Measurements from ENCODE around the gene SLC38A4. TPM values are rescaled to one million over a fixed set of nuclear protein-coding genes. Genes with fewer than 3 reads are reported as not detected.

SLC38A4 gene
- total RNA-seq, 1 donor from 2014 or later = not detected

DNA sequence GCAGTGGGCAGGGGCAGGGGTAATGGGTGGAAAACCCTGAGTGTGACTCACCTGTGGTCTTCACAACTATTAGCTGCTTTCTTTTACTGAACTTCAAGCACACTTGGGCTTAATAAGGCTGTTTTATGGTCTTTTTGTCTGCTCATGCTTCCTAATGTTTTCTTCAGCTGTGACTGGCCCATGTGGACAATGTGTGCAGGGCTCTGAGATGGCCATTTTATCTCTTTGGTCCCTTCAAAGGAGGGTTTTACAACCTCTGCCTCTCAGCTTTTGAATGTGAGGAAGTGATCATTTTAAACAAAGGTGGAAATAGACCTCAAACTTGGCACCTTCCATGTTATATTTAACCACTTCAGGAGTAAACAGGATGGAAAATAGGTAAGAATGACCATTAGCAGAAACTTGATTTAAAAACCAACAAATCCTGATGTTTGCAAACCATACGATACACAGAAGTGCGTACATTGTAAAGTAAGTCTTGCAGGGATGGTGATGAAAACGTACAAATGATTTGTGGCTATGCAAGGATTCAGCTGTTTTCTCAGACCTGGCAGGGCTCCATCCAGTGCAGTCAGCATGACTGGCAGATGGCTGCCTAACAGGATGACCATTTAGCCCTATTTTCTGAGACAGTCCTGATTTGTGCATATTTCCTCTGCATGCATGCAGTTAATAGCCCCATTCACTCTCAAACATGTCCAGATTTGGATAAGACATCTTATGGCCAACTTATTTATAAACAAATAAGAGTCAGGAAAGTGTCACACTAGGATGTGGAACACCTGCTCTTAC lies 103.2 kb downstream of the SLC38A4 start:
- no peaks in the 10 kb centered on the region for H3K27me3 ChIP-seq
- no peak overlapping the region for H3K27ac ChIP-seq
- H3K4me1 ChIP-seq = no peaks in the 10 kb centered on the region
- no peaks in the 10 kb centered on the region for H3K9me3 ChIP-seq
- TF ChIP-seq, protein P1, sequence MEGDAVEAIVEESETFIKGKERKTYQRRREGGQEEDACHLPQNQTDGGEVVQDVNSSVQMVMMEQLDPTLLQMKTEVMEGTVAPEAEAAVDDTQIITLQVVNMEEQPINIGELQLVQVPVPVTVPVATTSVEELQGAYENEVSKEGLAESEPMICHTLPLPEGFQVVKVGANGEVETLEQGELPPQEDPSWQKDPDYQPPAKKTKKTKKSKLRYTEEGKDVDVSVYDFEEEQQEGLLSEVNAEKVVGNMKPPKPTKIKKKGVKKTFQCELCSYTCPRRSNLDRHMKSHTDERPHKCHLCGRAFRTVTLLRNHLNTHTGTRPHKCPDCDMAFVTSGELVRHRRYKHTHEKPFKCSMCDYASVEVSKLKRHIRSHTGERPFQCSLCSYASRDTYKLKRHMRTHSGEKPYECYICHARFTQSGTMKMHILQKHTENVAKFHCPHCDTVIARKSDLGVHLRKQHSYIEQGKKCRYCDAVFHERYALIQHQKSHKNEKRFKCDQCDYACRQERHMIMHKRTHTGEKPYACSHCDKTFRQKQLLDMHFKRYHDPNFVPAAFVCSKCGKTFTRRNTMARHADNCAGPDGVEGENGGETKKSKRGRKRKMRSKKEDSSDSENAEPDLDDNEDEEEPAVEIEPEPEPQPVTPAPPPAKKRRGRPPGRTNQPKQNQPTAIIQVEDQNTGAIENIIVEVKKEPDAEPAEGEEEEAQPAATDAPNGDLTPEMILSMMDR (IDR thresholded peaks at IDR 0.05) = no peak
- DNase-seq (ENCODE audit: low spot score in 2 of 2) = no peak
- intact Hi-C loops (cut with DNase I) = no loop called here
- no peak overlapping the region for H3K4me3 ChIP-seq
- no peaks in the 10 kb centered on the region for H3K36me3 ChIP-seq

DNA sequence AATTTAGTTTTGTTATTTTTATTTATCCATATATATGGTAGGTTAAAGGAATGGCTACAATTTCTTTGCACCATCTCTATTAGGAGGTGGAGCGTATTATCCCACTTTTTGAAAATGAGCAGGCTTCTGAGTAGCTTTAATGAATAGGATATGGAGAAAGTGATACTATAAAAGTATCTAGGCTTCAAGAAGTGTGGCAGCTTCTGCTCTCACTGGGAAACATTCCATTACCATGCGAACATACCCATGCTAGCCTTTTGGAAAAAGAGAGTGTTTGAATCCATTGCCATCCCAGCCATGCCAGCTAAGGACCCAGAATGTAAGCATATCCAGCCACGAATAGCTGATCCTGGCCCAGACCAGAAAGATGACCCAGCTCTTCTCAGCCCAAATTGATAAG lies 107.3 kb downstream of the SLC38A4 start:
- Histone ChIP-seq H3K27ac (no peak overlapping the region), H3K4me1 (no peaks in the 10 kb centered on the region), H3K27me3 (no peaks in the 10 kb centered on the region), H3K36me3 (no peaks in the 10 kb centered on the region), H3K9me3 (no peaks in the 10 kb centered on the region), H3K4me3 (no peak overlapping the region)
- no peak for DNase-seq (ENCODE audit: low spot score in 2 of 2)
- TF ChIP-seq, protein P1 (IDR thresholded peaks at IDR 0.05) = no peak
- intact Hi-C loops (cut with DNase I) = no loop called here

DNA sequence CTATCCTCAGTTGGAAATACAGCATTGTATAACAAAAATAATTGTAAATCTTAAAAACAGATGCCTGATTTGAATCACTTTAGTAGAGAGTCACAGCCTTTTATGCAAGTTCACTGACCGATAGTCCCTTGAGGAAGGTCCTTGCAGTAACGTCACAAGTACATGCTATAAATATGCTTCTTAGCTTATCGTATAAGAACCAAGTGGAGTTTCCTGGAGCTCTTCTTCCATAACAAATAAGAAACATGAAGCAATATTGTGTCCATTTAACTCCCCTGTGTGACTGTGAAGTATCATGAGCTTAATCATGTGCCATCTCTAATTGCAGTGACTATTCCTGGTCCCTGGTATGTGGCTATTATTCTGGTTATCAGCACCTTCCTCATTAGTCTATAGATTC lies 107.9 kb downstream of the SLC38A4 start:
- H3K4me1 ChIP-seq = no peaks in the 10 kb centered on the region
- no peaks in the 10 kb centered on the region for H3K9me3 ChIP-seq
- H3K4me3 ChIP-seq = no peak overlapping the region
- no peaks in the 10 kb centered on the region for H3K27me3 ChIP-seq
- DNase-seq (ENCODE audit: low spot score in 2 of 2) = no peak
- H3K36me3 ChIP-seq = no peaks in the 10 kb centered on the region
- TF ChIP-seq, protein P1 (IDR thresholded peaks at IDR 0.05) = no peak
- intact Hi-C loops (cut with DNase I) = no loop called here
- no peak overlapping the region for H3K27ac ChIP-seq

DNA sequence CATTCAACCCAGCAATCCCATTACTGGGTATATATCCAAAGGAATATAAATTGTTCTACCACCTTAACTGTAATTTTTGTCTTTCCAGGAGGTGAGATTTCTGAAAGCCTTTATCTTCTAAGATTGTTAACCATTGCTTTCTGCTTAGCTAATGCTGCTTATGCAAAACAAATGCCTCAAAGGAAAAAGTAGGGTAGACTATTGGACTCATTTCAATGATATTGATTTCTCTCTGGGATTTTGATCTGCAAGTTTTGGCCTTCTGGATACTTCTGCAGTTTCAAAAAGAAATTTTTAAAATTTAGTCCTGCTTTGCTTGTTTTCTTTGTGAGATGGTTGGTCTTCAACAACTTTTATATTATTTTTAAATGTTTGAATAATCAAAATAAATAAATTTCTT lies 108.6 kb downstream of the SLC38A4 start:
- intact Hi-C loops (cut with DNase I) = no loop called here
- no peaks in the 10 kb centered on the region for H3K4me1 ChIP-seq
- no peak overlapping the region for H3K27ac ChIP-seq
- no peaks in the 10 kb centered on the region for H3K9me3 ChIP-seq
- TF ChIP-seq, protein P1 (IDR thresholded peaks at IDR 0.05) = no peak
- H3K4me3 ChIP-seq = no peak overlapping the region
- H3K36me3 ChIP-seq = no peaks in the 10 kb centered on the region
- H3K27me3 ChIP-seq = no peaks in the 10 kb centered on the region
- DNase-seq (ENCODE audit: low spot score in 2 of 2) = no peak

Measured in ascending aorta (tissue), 2 donors.